GM10847 (cell line): ENCODE results near the gene AVL9.

Experiments
- POLR2A ChIP-seq: IDR thresholded peaks from 2 replicates; pipeline ENCODE4 v1.6.1; 2011; ENCODE audit not compliant: insufficient read length; ENCODE audit errors: extremely low read depth

AVL9 gene

DNA sequence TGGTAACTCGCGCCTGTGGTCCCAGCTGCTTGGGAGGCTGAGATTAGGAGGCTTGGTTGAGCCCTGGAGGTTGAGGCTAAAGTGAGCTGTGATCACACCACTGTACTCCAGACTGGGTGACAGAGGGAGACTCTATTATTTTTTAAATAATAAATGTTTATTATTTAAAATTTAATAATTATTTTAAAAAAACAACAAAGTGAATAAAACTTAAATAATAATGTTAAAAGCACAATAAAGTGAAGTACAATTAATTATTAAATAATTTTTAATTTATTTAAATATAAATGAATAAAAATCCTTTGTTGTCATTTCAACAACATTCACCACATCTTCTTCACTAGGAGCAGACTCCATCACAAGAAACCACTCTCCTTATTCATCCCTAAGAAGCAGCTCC, 64.8 kb downstream of the AVL9 start:
- no peak for TF ChIP-seq POLR2A

DNA sequence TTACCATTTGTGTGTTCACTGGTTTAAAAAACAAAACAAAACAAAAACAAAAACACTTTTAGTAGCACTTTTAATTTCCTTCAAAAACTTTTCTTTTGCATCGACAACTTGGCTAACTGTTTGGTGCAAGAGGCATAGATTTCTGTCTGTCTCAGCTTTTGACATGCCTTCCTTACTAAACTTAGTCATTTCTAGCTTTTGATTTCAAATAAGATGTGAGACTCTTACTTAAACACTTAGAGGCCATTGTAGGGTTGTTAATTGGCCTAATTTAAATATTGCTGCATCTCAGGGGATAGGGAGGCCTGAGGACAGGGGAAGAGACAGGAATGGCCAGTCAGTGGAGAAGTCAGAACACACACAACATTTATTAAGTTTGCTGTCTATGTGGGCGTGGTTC, 66.3 kb downstream of the AVL9 start:
- TF ChIP-seq POLR2A, result no peak

DNA sequence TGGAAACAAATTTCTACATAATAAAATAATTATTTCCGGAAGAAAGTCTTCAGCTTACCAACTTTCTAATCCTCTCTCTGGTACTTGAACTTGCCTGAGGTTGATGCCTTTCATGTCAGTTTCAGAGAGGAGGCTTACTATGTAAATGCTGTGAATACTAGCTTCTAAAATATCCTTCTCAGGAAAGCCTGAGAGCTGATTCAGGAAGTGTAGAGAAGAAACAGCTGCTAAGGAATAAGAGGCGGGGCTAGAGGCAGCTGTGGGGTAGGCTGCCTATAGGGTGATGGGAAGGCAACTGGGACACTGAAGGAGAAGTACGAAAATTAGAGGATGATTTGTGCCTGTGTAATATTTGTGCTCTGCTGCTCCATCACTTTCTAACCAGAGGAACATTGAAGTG, 69.3 kb downstream of the AVL9 start:
- TF ChIP-seq POLR2A, result no peak

DNA sequence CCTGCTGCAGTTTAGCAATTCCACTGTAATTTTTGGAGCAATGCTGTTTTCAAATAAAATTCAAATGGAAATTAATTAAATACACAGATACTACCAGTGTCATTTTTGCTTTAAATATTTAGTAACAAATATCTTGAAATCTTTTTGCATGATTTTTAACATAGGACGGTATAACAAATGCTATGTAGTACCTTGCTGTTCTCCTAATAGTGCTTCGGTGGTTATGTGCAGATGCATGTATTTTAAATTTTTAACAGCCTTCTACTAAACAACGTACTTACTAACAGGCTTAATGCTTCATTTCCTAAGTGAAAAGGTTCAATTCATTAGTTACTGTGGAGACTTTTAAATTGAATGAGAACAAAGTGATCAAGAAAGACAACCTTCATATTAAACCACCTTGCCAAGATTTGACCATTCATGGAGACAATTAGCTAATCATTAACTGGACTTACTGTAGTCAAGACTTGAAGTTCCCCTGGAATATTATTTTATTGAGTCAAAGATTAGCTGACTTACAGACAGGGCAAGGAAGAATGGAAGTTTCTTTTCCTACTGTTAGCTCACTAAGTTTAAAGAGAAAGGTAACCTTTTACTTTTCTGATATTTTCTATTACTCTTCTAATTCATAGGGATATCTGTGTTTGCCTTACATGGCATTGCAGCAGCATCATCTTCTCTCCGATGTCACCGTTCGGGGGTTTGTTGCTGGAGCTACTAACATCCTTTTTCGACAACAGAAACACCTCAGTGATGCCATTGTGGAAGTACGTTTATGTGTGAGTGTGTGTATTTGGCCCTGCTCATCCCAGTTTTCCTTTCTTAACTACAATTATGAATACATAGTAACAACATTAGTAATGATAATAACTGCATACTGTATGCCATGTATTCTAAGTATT, 74.3 kb downstream of the AVL9 start:
- no peak for TF ChIP-seq POLR2A

DNA sequence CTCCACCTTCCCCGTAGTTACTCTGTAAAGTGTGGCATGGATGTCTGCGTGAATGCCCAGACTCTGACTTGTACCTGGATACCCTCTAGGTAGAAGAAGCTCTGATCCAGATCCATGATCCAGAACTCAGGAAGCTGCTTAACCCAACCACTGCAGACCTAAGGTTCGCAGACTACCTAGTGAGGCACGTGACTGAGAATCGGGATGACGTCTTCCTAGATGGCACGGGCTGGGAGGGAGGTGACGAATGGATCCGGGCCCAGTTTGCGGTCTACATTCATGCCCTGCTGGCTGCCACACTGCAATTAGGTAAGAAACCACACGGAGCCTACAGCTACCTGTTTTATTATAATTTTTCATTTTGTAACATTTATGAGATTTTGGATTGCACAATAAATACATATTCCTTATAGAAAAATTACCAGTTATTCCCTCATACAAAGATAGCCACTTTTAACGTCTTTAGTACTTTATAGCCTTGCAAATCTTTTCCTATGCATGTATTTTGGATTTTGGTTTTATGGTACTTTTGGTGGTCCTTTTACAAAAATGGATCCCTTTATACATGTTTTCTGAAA, 77.9 kb downstream of the AVL9 start:
- TF ChIP-seq POLR2A, result no peak

DNA sequence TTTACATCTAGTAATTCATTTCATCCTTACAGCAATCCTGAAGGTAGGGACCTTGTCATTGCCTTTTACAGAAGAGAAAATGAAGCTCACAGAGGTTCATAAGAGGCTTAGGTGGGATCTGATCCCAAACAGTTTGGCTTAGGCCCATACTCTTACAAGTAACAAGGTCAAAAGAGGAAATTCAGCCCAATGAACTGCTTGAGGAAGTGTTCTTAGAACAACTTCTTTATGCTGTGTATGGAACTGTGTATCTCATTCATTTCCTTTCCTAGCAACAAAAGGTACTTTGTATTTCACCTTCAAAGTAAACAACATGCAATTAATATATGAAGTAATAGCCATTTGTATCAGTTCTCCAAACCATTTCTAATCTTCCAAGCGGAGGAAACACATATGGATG, 79.3 kb downstream of the AVL9 start:
- no peak for TF ChIP-seq POLR2A

DNA sequence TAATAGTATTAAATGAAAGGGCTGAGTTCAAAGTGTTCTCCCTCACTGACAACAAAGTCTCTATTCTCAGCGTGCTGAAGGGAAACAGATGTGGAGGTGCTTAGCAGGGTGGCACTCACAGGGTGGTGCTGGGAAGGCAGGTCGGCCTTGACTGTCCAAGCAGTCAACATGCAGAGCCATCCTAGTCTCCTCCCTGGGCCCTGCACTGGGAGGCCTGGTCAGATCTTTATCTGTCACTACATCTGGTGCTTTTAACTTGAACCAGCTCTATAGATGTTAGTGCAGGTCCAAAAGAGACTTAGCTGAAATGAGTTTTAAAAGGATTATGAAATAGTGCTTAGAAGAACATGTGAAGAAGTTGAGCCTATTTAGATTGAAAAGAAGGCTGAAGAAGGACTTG, 82.1 kb downstream of the AVL9 start:
- TF ChIP-seq POLR2A, result no peak

DNA sequence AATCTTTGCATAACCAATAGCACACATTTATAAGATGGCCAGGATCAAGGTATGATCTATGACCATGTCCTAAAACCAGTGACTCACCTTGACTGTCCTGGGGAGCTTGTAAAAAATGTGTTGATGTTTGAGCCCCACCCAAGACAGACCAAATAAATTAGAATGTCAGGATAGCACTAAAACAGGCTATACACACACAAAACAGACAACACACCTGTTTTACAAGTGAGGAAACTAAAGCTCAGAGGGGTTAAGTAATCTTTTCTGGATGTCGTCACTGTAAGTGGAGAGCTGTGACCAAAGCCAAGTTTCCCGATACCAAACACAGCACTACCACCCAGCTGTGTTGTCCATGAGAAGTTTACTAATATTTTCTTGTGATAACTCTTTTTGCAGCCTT, 84.5 kb downstream of the AVL9 start:
- TF ChIP-seq POLR2A, result no peak

DNA sequence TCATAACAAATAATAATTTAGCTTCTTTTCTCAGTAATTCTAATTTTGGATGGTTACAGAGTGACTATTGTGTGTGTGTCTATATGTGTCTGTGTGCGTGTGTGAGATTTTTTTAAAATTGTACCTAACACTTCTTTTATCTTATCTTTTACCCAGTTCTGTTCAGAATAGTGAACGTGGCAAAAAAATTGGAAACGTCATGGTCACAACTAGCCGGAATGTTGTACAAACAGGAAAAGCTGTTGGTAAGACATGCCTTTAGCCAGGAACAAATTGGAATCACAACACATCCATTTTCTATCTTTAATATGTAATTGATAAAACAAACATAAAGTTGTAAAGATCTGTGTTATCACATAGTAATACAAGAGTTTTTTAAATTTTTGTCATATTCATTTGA, 85.4 kb downstream of the AVL9 start:
- TF ChIP-seq POLR2A, result no peak

DNA sequence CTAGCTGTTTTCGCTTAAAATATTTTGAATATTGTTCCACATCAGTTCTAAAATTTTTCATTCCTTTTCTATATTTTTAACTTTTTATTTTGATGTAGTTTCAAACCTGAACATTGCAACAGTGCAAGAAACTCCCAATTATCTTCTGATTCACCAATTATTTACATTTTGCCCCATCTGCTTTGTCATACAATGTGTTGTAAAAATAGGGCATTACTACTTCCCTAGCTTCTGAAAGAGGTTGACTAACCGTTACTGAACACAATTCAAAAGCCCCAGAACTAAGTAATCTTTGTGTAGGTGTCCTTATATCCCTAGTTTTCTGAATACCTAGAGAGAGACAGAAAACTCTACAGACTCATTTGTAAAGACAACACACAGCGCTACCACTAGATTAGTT, 86.7 kb downstream of the AVL9 start:
- TF ChIP-seq POLR2A, result no peak

DNA sequence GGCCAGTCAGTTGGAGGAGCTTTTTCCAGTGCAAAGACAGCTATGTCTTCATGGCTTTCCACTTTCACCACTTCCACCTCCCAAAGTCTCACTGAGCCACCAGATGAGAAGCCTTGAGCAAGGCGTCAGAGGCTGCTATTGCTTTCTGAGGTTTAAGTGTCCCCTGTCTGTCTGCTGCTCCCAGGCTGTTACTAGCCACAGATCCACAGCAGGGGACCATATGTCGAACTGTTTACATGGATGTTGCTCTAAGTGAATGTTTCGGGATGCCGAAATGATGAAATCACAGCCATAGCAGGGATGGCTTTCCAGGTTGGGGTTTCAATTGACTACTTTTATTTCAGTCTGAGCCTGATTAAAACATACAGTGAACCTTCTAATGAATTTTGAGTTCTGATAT, 88.5 kb downstream of the AVL9 start:
- no peak for TF ChIP-seq POLR2A

DNA sequence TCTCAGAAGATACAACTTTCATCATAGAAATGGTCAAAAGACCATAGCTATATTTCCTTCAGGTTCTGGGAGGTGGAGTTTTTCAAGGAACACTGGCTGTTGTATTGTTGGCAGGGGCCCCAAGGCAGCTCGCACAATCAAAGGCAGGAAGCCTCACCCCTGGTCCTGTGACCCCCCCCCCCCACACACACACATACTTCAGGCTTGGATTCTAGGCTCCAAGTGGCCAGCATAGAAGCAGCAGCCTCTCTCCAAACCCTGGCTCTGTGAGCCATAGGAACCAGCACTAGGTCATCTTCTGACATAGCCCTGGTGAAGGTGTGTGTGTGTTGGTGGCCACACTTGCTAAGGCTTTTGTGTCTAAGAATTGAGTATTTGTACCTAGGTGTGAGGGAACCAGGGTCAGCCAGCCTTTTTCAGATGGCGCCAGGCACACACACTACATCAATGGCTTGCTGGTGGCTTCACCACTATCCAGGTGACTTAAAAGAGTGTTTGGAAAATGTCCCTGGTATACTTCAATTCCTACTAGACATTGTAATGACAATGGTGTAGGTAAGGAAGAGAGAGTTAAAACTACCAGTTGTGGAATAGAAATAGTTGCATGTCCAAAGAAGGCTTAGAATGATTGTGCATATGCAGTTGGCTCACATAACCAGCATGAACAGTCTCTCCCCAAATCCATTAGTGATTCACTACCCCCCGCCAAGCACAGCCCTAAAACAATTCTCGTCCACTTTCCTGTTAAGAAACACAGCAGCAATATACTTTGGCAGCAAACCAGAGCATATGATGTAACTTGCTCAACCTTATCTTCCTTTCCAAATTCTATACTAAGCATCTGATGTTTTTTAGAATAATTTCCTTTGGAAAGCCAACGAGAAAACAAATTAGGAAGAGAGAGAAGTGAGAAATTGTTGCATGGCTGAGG, 91.3 kb downstream of the AVL9 start:
- TF ChIP-seq POLR2A, result no peak

DNA sequence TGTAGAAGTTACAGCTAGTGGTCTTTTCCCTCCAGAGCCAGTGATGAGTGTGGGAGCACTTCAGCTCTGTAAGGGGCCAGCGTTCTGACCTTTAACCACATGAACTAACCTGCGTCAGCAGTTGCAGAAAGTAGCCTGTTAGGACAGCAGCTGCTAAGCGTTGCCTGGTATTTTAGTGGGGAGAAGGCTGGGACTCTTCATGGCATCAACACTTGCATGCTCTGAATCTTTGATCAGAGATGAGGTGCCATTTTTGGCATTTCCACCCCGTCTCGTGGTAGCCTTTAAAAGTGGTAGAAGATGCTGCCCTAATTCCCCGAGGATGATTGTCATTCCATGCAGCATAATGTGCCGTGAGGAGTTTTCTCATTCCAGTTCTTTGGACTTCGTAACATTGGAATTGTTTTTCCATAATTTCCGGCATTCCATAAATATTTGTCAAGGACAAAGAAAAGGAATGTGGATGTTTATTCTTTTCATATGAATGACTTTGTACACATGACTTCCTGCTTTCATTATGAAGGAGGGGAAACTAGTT, 92.2 kb downstream of the AVL9 start:
- TF ChIP-seq POLR2A, result no peak

DNA sequence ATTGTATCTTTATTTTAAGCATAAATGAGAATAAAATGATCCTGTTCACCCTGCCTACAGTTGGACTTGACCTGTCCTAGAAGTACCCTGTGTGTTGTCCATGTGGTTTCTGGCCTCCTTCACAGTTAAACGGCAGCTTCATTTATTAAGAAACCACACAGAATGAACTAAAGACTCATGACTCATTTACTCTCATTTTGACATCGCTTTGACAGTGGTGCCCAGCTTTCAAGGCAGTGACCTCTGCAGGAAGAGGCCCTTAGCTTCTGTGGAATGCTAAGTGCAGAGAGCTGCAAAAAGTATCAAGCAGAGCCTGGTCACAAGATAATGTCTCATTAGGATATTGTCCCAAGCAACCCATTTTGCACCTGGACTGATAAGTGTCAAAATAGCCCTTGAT, 93.4 kb downstream of the AVL9 start:
- no peak for TF ChIP-seq POLR2A

DNA sequence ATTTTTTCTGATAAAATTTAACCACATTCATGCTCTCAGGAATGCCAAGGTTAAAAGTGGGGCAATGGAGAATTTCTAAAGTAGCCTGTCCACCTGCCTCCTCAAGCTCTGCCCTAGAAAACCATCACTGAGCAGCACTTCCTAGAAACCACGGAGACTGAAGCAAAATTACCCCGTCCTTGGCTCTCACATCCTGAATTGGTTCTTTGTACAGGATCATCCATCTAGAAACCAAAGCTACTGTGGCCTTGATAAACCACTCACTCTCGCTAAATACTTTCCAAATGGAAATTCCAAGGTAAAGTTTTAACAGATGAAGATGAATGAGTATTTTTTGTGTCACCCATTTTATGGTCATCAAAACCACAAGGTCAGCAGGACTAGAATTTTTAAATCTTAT, 96.6 kb downstream of the AVL9 start:
- TF ChIP-seq POLR2A, result no peak
